Neural crest cell (in vitro differentiated cells): Measurements from ENCODE around the gene OLFM4. TPM values are rescaled to one million over a fixed set of nuclear protein-coding genes. Genes with fewer than 3 reads are reported as not detected.

Experiments used
- DNase-seq: peaks from one replicate; pipeline ENCODE4 v3.0.0; 2021; ENCODE audit warnings: low read depth, mixed read lengths, low spot score
- H3K27ac Mint-ChIP-seq: one replicate; pipeline ENCODE4 v1.8.0; 2021; ENCODE audit warnings: mild to moderate bottlenecking, mixed read lengths; ENCODE audit not compliant: unreplicated experiment
- H3K27me3 Mint-ChIP-seq: 2 replicates; pipeline ENCODE4 v1.8.0; 2021; ENCODE audit warnings: low read depth, mild to moderate bottlenecking, mixed read lengths
- H3K36me3 Mint-ChIP-seq: 2 replicates; pipeline ENCODE4 v1.8.0; 2021; ENCODE audit warnings: low read depth, mild to moderate bottlenecking, mixed read lengths
- H3K4me1 Mint-ChIP-seq: 2 replicates; pipeline ENCODE4 v1.8.0; 2021; ENCODE audit warnings: mixed read lengths
- H3K4me3 Mint-ChIP-seq: one replicate; pipeline ENCODE4 v1.8.0; 2021; ENCODE audit warnings: mild to moderate bottlenecking, mixed read lengths
- H3K9me3 Mint-ChIP-seq: 2 replicates; pipeline ENCODE4 v1.8.0; 2021; ENCODE audit warnings: mixed read lengths
- CTCF ChIP-seq: fragments of 200-600 bp; sonication (generic); conservative IDR thresholded peaks from 2 replicates; pipeline ENCODE4 v1.5.0; 2021; ENCODE audit warnings: antibody characterized with exemption, mild to moderate bottlenecking
- total RNA-seq: library from RNA; stranded (reverse); gene quantifications from 2 replicates; pipeline ENCODE4 v1.2.1, GENCODE V29; 2021

OLFM4 gene
- total RNA-seq, 1 donor from 2014 or later, result not detected

- Mint-ChIP-seq H3K4me3 (no peak overlapping the region), H3K4me1 (peaks cover 18% of the 10 kb centered on the region), H3K27ac (no peak overlapping the region), H3K36me3 (no peaks in the 10 kb centered on the region), H3K27me3 (no peaks in the 10 kb centered on the region), H3K9me3 (no peaks in the 10 kb centered on the region)
- TF ChIP-seq CTCF, result no peak
- DNase-seq, result no peak
Observed at GRCh38 chr13:52991344-52992020, 37.1 kb upstream of the OLFM4 start.

DNA sequence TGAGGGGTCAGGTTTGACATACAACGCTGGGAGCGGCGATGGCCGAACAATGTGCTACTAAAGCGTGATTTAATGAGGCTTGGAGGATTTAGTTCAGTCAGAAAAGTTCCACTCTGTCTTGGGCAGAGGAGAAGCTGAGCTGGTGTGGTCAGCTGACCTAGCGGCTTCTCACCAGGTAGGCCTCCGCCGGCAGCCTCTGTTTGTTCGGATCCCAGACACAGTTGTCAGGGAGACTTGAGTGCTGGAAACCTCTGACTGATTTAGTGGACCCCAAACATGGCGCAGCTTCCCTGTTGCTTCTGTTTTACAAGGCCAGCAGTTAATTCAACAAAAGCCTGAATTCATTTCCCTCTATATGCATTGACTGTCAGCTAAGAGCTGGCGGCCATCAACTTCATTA is 36.5 kb upstream of the OLFM4 start:
- Mint-ChIP-seq H3K27ac (no peak overlapping the region), H3K4me1 (peaks cover 18% of the 10 kb centered on the region), H3K9me3 (no peaks in the 10 kb centered on the region), H3K36me3 (no peaks in the 10 kb centered on the region), H3K27me3 (no peaks in the 10 kb centered on the region), H3K4me3 (no peak overlapping the region)
- no peak for DNase-seq
- no peak for TF ChIP-seq CTCF

- H3K4me3 Mint-ChIP-seq, result no peak overlapping the region
- no peak overlapping the region for H3K27ac Mint-ChIP-seq
- H3K4me1 Mint-ChIP-seq, result peaks cover 18% of the 10 kb centered on the region
- H3K9me3 Mint-ChIP-seq, result no peaks in the 10 kb centered on the region
- no peak for DNase-seq
- H3K27me3 Mint-ChIP-seq, result no peaks in the 10 kb centered on the region
- H3K36me3 Mint-ChIP-seq, result no peaks in the 10 kb centered on the region
- TF ChIP-seq CTCF, result no peak
Observed at GRCh38 chr13:52994051-52994450, 34.6 kb upstream of the OLFM4 start.

DNA sequence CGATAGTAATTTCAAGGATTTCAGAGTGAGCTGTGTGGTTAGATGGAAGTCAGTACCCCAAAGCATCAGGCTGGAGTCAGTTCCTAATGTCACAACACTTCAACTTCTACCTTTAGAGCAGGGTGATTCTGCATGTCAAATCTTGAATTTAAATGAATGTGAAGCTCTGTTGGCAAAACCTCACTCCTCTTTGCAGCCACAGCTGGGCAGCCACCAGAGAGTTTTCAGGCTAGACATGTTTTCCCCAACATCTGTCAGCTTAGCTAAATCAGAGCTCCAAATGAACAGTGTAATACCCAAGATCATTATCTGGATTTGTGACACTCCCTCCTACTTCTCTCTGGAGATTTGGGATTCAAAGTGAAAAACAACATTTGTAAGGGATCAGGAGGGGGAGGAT is 33.7 kb upstream of the OLFM4 start:
- Mint-ChIP-seq H3K27me3 (no peaks in the 10 kb centered on the region), H3K27ac (no peak overlapping the region), H3K36me3 (no peaks in the 10 kb centered on the region), H3K4me3 (no peak overlapping the region), H3K4me1 (peaks cover 18% of the 10 kb centered on the region), H3K9me3 (no peaks in the 10 kb centered on the region)
- DNase-seq, result no peak
- no peak for TF ChIP-seq CTCF

DNA sequence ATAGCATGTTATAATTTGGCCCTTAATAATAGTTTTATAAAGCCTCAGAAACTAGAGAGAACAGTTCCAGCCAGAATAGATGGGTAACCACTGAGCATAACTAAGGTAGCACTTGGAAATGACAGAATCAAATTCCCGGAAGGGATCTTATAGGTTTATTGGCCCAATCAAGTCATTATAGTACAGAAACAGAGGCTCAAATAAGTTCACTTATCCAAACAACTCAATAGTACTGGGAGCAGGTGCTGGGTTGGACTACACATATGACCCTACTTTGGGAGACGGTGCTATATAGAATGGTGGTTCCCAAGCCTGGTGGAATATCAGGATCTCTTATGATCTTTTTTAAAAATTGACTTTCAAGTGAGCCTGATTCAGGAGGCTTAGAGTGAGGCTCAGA is 32.7 kb upstream of the OLFM4 start:
- Mint-ChIP-seq H3K27me3 (no peaks in the 10 kb centered on the region), H3K9me3 (no peaks in the 10 kb centered on the region), H3K4me3 (no peak overlapping the region), H3K27ac (no peak overlapping the region), H3K36me3 (no peaks in the 10 kb centered on the region), H3K4me1 (peaks cover 18% of the 10 kb centered on the region)
- DNase-seq, result no peak
- TF ChIP-seq CTCF, result no peak
